GM18505 (cell line): ENCODE measurements around the gene THAP10.
A peak's percentile ranks its signal among the peaks of the same experiment; 100 is the strongest.

Experiments used
- ATAC-seq: cut with Tn5 transposase; IDR thresholded peaks from one replicate; pipeline ENCODE4 v1.9.1; 2021; ENCODE audit not compliant: unreplicated experiment
- POLR2A ChIP-seq: IDR thresholded peaks from 4 replicates; pipeline ENCODE4 v1.6.1; 2011; ENCODE audit warnings: borderline replicate concordance; ENCODE audit not compliant: insufficient read depth, insufficient read length; ENCODE audit errors: extremely low read depth

THAP10 gene

GRCh38 chr15:70854666-70854976 is 37.6 kb downstream of the THAP10 start:
- TF ChIP-seq POLR2A = no peak
- ATAC-seq = no peak

GRCh38 chr15:70853973-70854665 is 38.1 kb downstream of the THAP10 start, which contains the start of gene LARP6:
Gene LARP6, minus strand, starts transcription at chr15:70854157. Its CDS starts 69 bp downstream, at chr15:70854088.
- TF ChIP-seq POLR2A = no peak
- no peak for ATAC-seq

- peak; percentile 55 for TF ChIP-seq POLR2A
- no peak for ATAC-seq
These were observed 38.8 kb downstream of the THAP10 start for GRCh38 chr15:70853318-70853972.

GRCh38 chr15:70852501-70853317 is 39.5 kb downstream of the THAP10 start:
- TF ChIP-seq POLR2A = no peak
- no peak for ATAC-seq

GRCh38 chr15:70851889-70852288 is 40.3 kb downstream of the THAP10 start:
- no peak for TF ChIP-seq POLR2A
- ATAC-seq = no peak

GRCh38 chr15:70845602-70846360 is 46.5 kb downstream of the THAP10 start:
- TF ChIP-seq POLR2A = no peak
- no peak for ATAC-seq

GRCh38 chr15:70837476-70837875 is 54.8 kb downstream of the THAP10 start:
- no peak for TF ChIP-seq POLR2A
- no peak for ATAC-seq

GRCh38 chr15:70835841-70836240 is 56.4 kb downstream of the THAP10 start:
- ATAC-seq = no peak
- no peak for TF ChIP-seq POLR2A

- no peak for ATAC-seq
- no peak for TF ChIP-seq POLR2A
These were observed 56.8 kb downstream of the THAP10 start for GRCh38 chr15:70835415-70835814.

GRCh38 chr15:70834999-70835398 is 57.2 kb downstream of the THAP10 start:
- no peak for TF ChIP-seq POLR2A
- ATAC-seq = no peak

GRCh38 chr15:70833861-70834765 is 58.1 kb downstream of the THAP10 start:
- no peak for ATAC-seq
- no peak for TF ChIP-seq POLR2A

- no peak for TF ChIP-seq POLR2A
- no peak for ATAC-seq
These were observed 58.8 kb downstream of the THAP10 start for GRCh38 chr15:70833422-70833821.
